ENCODE results near the gene ARHGAP18. TPM values are rescaled to one million over a fixed set of nuclear protein-coding genes. Genes with fewer than 3 reads are reported as not detected.

Gene ARHGAP18
- total RNA-seq, 1 donor from 2014 or later = 60.8 TPM

DNA sequence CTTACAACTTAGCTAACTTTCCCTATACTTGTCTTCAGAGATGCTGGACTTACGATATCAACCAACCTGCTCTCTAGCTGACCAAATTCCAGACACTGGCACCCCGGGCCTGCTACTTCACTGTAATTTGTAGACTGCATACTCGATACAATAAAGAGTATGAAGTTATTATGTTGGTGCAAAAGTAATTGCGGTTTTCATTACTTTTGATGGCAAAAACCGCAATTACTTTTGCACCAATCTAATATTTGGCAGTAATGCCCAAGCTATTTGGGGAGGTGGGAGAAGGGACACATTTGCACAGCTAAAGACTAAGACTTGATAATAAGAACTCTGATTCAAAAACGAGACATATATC is 34.9 kb upstream of the ARHGAP18 start:
- Histone ChIP-seq H3K36me3 (no peaks in the 10 kb centered on the region), H3K4me3 (no peak overlapping the region), H3K4me1 (peaks cover 24% of the 10 kb centered on the region), H3K27ac (no peak overlapping the region), H3K9me3 (no peaks in the 10 kb centered on the region), H3K27me3 (no peaks in the 10 kb centered on the region)
- intact Hi-C loops (cut with DNase I) = no loop called here
- ATAC-seq (no peak), DNase-seq (no peak)
- TF ChIP-seq CTCF (IDR thresholded peaks at IDR 0.05) = no peak

- Histone ChIP-seq H3K27me3 (no peaks in the 10 kb centered on the region), H3K4me3 (no peak overlapping the region), H3K4me1 (peaks cover 19% of the 10 kb centered on the region), H3K27ac (no peak overlapping the region), H3K9me3 (no peaks in the 10 kb centered on the region), H3K36me3 (no peaks in the 10 kb centered on the region)
- no peak for TF ChIP-seq CTCF (IDR thresholded peaks at IDR 0.05)
- intact Hi-C loops (cut with DNase I) = no loop called here
- DNase-seq (no peak), ATAC-seq (peak; percentile 24)
Observed at GRCh38 chr6:129744201-129744879, 34.4 kb upstream of the ARHGAP18 start.

DNA sequence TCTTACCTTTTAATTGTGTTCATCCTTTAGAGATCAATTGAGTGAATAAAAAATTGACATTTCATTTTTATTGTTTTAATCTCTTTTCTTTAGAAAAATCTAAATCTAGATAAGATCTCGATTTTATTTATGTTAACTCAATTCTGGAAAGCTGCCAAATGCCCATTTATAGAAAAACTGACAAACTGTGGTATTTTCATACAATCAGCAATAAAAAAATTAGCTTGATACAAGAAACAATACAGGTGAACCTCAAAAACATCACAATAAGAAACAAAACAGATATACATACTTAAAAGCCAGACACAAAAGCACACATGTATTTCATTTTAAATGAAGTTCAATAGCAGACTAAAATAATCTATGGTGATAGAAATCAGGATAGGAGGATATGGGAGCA is 30.0 kb upstream of the ARHGAP18 start:
- intact Hi-C loops (cut with DNase I) = no loop called here
- no peaks in the 10 kb centered on the region for H3K27me3 ChIP-seq
- no peak for TF ChIP-seq CTCF (IDR thresholded peaks at IDR 0.05)
- H3K4me1 ChIP-seq = peaks cover 6% of the 10 kb centered on the region
- no peak overlapping the region for H3K4me3 ChIP-seq
- no peaks in the 10 kb centered on the region for H3K36me3 ChIP-seq
- ATAC-seq (no peak), DNase-seq (no peak)
- H3K9me3 ChIP-seq = no peaks in the 10 kb centered on the region
- H3K27ac ChIP-seq = no peak overlapping the region

- no peak overlapping the region for H3K27ac ChIP-seq
- intact Hi-C loops (cut with DNase I) = no loop called here
- DNase-seq (no peak), ATAC-seq (no peak)
- TF ChIP-seq CTCF (IDR thresholded peaks at IDR 0.05) = no peak
- no peaks in the 10 kb centered on the region for H3K36me3 ChIP-seq
- H3K27me3 ChIP-seq = no peaks in the 10 kb centered on the region
- no peak overlapping the region for H3K4me3 ChIP-seq
- no peaks in the 10 kb centered on the region for H3K9me3 ChIP-seq
- no peaks in the 10 kb centered on the region for H3K4me1 ChIP-seq
Observed at GRCh38 chr6:129736105-129736504, 26.1 kb upstream of the ARHGAP18 start.

DNA sequence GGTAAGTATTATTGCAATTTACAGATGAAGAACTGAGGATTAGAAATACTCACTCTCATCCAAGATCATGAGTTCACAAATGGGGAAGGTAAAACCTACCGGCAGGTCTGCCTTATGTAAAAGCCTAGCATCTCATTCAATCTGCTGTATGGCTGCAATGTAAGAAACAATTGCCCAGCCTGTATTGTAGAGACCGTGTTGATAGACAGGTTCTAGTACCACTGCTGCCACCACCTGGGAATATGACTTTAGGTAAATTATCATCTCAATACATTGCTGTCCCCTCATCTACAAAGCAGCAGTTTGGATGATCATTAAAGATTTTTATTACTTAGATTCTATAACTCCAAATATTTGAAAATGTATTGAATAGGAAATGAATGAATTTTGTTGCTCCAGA is 23.3 kb upstream of the ARHGAP18 start:
- DNase-seq = no peak

More for the DNA sequence above, 23.3 kb upstream of the ARHGAP18 start:
- intact Hi-C loops (cut with DNase I) = no loop called here
- ATAC-seq = no peak
- Histone ChIP-seq H3K4me3 (no peak overlapping the region), H3K27me3 (no peaks in the 10 kb centered on the region), H3K9me3 (no peaks in the 10 kb centered on the region), H3K4me1 (peaks cover 10% of the 10 kb centered on the region), H3K36me3 (no peaks in the 10 kb centered on the region), H3K27ac (no peak overlapping the region)
- no peak for TF ChIP-seq CTCF (IDR thresholded peaks at IDR 0.05)
